Measurements from ENCODE around the gene CHRM3. TPM values are rescaled to one million over a fixed set of nuclear protein-coding genes. Genes with fewer than 3 reads are reported as not detected.
A peak's percentile ranks its signal among the peaks of the same experiment; 100 is the strongest.

CHRM3 gene
- total and polyA plus RNA-seq, 9 donors = 0.87 to 2.5 (median 1.6) TPM

- H3K36me3 ChIP-seq (ENCODE audit: control insufficient read depth, insufficient read depth, low read length) = no peaks in the 10 kb centered on the region
- DNase-seq = no peak
- peaks cover 9% of the 10 kb centered on the region for H3K27me3 ChIP-seq (ENCODE audit: control insufficient read depth, insufficient read depth, low read length)
- WGBS (ENCODE audit: insufficient coverage) = no CpG with 5 or more reads among the region's 3 CpGs
- H3K4me3 ChIP-seq (ENCODE audit: low read length) = no peak overlapping the region
- H3K4me1 ChIP-seq (ENCODE audit: control insufficient read depth, insufficient read depth, low read length) = peaks cover 10% of the 10 kb centered on the region
- no peaks in the 10 kb centered on the region for H3K9me3 ChIP-seq (replicated peaks; ENCODE audit: control insufficient read depth, low read depth, low read length)
- H3K27ac ChIP-seq (ENCODE audit: low read length) = no peak overlapping the region
Observed at GRCh38 chr1:239392271-239392670, 5.9 kb downstream of the CHRM3 start.

- no peak overlapping the region for H3K27ac ChIP-seq (ENCODE audit: low read length)
- H3K9me3 ChIP-seq (replicated peaks; ENCODE audit: control insufficient read depth, low read depth, low read length) = no peaks in the 10 kb centered on the region
- no peaks in the 10 kb centered on the region for H3K27me3 ChIP-seq (ENCODE audit: control insufficient read depth, insufficient read depth, low read length)
- WGBS (ENCODE audit: insufficient coverage) = no CpG with 5 or more reads among the region's 2 CpGs
- H3K4me3 ChIP-seq (ENCODE audit: low read length) = no peak overlapping the region
- no peaks in the 10 kb centered on the region for H3K36me3 ChIP-seq (ENCODE audit: control insufficient read depth, insufficient read depth, low read length)
- DNase-seq = no peak
- H3K4me1 ChIP-seq (ENCODE audit: control insufficient read depth, insufficient read depth, low read length) = peaks cover 2% of the 10 kb centered on the region
Observed at GRCh38 chr1:239394107-239394506, 7.7 kb downstream of the CHRM3 start.

GRCh38 chr1:239413916-239414315, 27.5 kb downstream of the CHRM3 start:
- DNase-seq = no peak
- Histone ChIP-seq H3K27me3 (ENCODE audit: control insufficient read depth, insufficient read depth, low read length) (no peaks in the 10 kb centered on the region), H3K36me3 (ENCODE audit: control insufficient read depth, insufficient read depth, low read length) (no peaks in the 10 kb centered on the region), H3K4me1 (ENCODE audit: control insufficient read depth, insufficient read depth, low read length) (peaks cover 5% of the 10 kb centered on the region), H3K27ac (ENCODE audit: low read length) (no peak overlapping the region), H3K9me3 (replicated peaks; ENCODE audit: control insufficient read depth, low read depth, low read length) (no peaks in the 10 kb centered on the region), H3K4me3 (ENCODE audit: low read length) (no peak overlapping the region)
- WGBS (ENCODE audit: insufficient coverage) = 72% methylated on average over 3 of the region's 6 CpGs

- no CpG with 5 or more reads among the region's 2 CpGs for WGBS (ENCODE audit: insufficient coverage)
Observed at GRCh38 chr1:239417221-239417620, 30.9 kb downstream of the CHRM3 start.

GRCh38 chr1:239417986-239418640, 31.7 kb downstream of the CHRM3 start:
- Histone ChIP-seq H3K27me3 (ENCODE audit: control insufficient read depth, insufficient read depth, low read length) (no peaks in the 10 kb centered on the region), H3K9me3 (replicated peaks; ENCODE audit: control insufficient read depth, low read depth, low read length) (no peaks in the 10 kb centered on the region), H3K4me3 (ENCODE audit: low read length) (no peak overlapping the region), H3K4me1 (ENCODE audit: control insufficient read depth, insufficient read depth, low read length) (peaks cover 5% of the 10 kb centered on the region), H3K36me3 (ENCODE audit: control insufficient read depth, insufficient read depth, low read length) (no peaks in the 10 kb centered on the region), H3K27ac (ENCODE audit: low read length) (no peak overlapping the region)
- DNase-seq = peak; percentile 58
- WGBS (ENCODE audit: insufficient coverage) = 0% methylated on average over 1 of the region's 5 CpGs

More at GRCh38 chr1:239417221-239417620, 30.9 kb downstream of the CHRM3 start:
- H3K36me3 ChIP-seq (ENCODE audit: control insufficient read depth, insufficient read depth, low read length) = no peaks in the 10 kb centered on the region
- DNase-seq = no peak
- no peaks in the 10 kb centered on the region for H3K9me3 ChIP-seq (replicated peaks; ENCODE audit: control insufficient read depth, low read depth, low read length)
- no peak overlapping the region for H3K4me3 ChIP-seq (ENCODE audit: low read length)
- H3K27ac ChIP-seq (ENCODE audit: low read length) = no peak overlapping the region
- no peaks in the 10 kb centered on the region for H3K27me3 ChIP-seq (ENCODE audit: control insufficient read depth, insufficient read depth, low read length)
- peaks cover 5% of the 10 kb centered on the region for H3K4me1 ChIP-seq (ENCODE audit: control insufficient read depth, insufficient read depth, low read length)

GRCh38 chr1:239418681-239419080, 32.3 kb downstream of the CHRM3 start:
- no peaks in the 10 kb centered on the region for H3K9me3 ChIP-seq (replicated peaks; ENCODE audit: control insufficient read depth, low read depth, low read length)
- H3K27ac ChIP-seq (ENCODE audit: low read length) = no peak overlapping the region
- no CpG with 5 or more reads among the region's 1 CpG for WGBS (ENCODE audit: insufficient coverage)
- H3K36me3 ChIP-seq (ENCODE audit: control insufficient read depth, insufficient read depth, low read length) = no peaks in the 10 kb centered on the region
- peak; percentile 21 for DNase-seq
- H3K4me3 ChIP-seq (ENCODE audit: low read length) = no peak overlapping the region
- peaks cover 5% of the 10 kb centered on the region for H3K4me1 ChIP-seq (ENCODE audit: control insufficient read depth, insufficient read depth, low read length)
- H3K27me3 ChIP-seq (ENCODE audit: control insufficient read depth, insufficient read depth, low read length) = no peaks in the 10 kb centered on the region

GRCh38 chr1:239421811-239422210, 35.4 kb downstream of the CHRM3 start:
- no CpG with 5 or more reads among the region's 2 CpGs for WGBS (ENCODE audit: insufficient coverage)
- no peak for DNase-seq
- H3K9me3 ChIP-seq (replicated peaks; ENCODE audit: control insufficient read depth, low read depth, low read length) = no peaks in the 10 kb centered on the region
- H3K27ac ChIP-seq (ENCODE audit: low read length) = no peak overlapping the region
- no peaks in the 10 kb centered on the region for H3K36me3 ChIP-seq (ENCODE audit: control insufficient read depth, insufficient read depth, low read length)
- H3K4me3 ChIP-seq (ENCODE audit: low read length) = no peak overlapping the region
- no peaks in the 10 kb centered on the region for H3K27me3 ChIP-seq (ENCODE audit: control insufficient read depth, insufficient read depth, low read length)
- H3K4me1 ChIP-seq (ENCODE audit: control insufficient read depth, insufficient read depth, low read length) = peaks cover 5% of the 10 kb centered on the region

GRCh38 chr1:239422818-239423217, 36.5 kb downstream of the CHRM3 start:
- Histone ChIP-seq H3K27me3 (ENCODE audit: control insufficient read depth, insufficient read depth, low read length) (no peaks in the 10 kb centered on the region), H3K9me3 (replicated peaks; ENCODE audit: control insufficient read depth, low read depth, low read length) (no peaks in the 10 kb centered on the region), H3K4me3 (ENCODE audit: low read length) (no peak overlapping the region), H3K4me1 (ENCODE audit: control insufficient read depth, insufficient read depth, low read length) (peaks cover 5% of the 10 kb centered on the region), H3K36me3 (ENCODE audit: control insufficient read depth, insufficient read depth, low read length) (no peaks in the 10 kb centered on the region), H3K27ac (ENCODE audit: low read length) (no peak overlapping the region)
- 100% methylated on average over 1 of the region's 3 CpGs for WGBS (ENCODE audit: insufficient coverage)
- no peak for DNase-seq

- WGBS (ENCODE audit: insufficient coverage) = 39% methylated on average over 2 of the region's 4 CpGs
- no peak for DNase-seq
Observed at GRCh38 chr1:239426821-239427475, 40.6 kb downstream of the CHRM3 start.

GRCh38 chr1:239427712-239428111, 41.3 kb downstream of the CHRM3 start:
- no CpG with 5 or more reads among the region's 3 CpGs for WGBS (ENCODE audit: insufficient coverage)
- no peaks in the 10 kb centered on the region for H3K36me3 ChIP-seq (ENCODE audit: control insufficient read depth, insufficient read depth, low read length)

More at GRCh38 chr1:239426821-239427475, 40.6 kb downstream of the CHRM3 start:
- Histone ChIP-seq H3K27ac (ENCODE audit: low read length) (no peak overlapping the region), H3K4me3 (ENCODE audit: low read length) (no peak overlapping the region), H3K9me3 (replicated peaks; ENCODE audit: control insufficient read depth, low read depth, low read length) (no peaks in the 10 kb centered on the region), H3K27me3 (ENCODE audit: control insufficient read depth, insufficient read depth, low read length) (no peaks in the 10 kb centered on the region), H3K4me1 (ENCODE audit: control insufficient read depth, insufficient read depth, low read length) (no peaks in the 10 kb centered on the region), H3K36me3 (ENCODE audit: control insufficient read depth, insufficient read depth, low read length) (no peaks in the 10 kb centered on the region)

More at GRCh38 chr1:239427712-239428111, 41.3 kb downstream of the CHRM3 start:
- no peaks in the 10 kb centered on the region for H3K9me3 ChIP-seq (replicated peaks; ENCODE audit: control insufficient read depth, low read depth, low read length)
- no peak overlapping the region for H3K4me3 ChIP-seq (ENCODE audit: low read length)
- H3K27ac ChIP-seq (ENCODE audit: low read length) = no peak overlapping the region
- DNase-seq = no peak
- H3K4me1 ChIP-seq (ENCODE audit: control insufficient read depth, insufficient read depth, low read length) = no peaks in the 10 kb centered on the region
- H3K27me3 ChIP-seq (ENCODE audit: control insufficient read depth, insufficient read depth, low read length) = no peaks in the 10 kb centered on the region
